B cell (primary cell): ENCODE results near the gene PBX2.

Experiments used
- CTCF ChIP-seq: fragments of 200-600 bp; IDR thresholded peaks from one replicate; pipeline ENCODE4 v1.8.0; 2022; ENCODE audit warnings: antibody characterized with exemption, mild to moderate bottlenecking
- EZH2 ChIP-seq: IDR thresholded peaks from 2 replicates; pipeline ENCODE4 v1.6.1; 2012; ENCODE audit warnings: borderline replicate concordance, low read depth, mild to moderate bottlenecking, moderate library complexity, low read length; ENCODE audit not compliant: insufficient read depth, poor library complexity, severe bottlenecking

GRCh38 chr6:32152769-32153563 lies 37.0 kb downstream of the PBX2 start:
- TF ChIP-seq CTCF (no peak), EZH2 (no peak)
